ENCODE results near the gene SLU7.

DNA sequence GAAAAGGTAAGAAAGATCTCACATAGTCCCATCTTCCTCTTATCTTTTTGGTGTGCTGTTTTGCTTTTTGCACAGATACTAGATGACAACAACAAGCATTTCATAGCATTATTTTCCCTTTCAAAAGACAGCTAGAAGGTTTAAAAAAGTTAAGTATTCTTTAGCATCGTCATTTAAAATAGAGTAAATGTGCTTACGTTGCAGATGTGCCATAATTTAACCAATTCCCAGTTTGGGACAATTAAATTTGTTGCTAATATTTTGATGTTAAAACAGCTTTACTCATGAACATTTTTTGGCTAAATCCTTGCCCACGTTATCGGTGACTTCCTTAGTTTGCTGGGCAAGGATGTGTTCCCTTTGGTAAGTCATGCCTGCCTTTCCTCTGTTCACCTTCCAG, 44.3 kb upstream of the SLU7 start:
- TF ChIP-seq, protein P1, sequence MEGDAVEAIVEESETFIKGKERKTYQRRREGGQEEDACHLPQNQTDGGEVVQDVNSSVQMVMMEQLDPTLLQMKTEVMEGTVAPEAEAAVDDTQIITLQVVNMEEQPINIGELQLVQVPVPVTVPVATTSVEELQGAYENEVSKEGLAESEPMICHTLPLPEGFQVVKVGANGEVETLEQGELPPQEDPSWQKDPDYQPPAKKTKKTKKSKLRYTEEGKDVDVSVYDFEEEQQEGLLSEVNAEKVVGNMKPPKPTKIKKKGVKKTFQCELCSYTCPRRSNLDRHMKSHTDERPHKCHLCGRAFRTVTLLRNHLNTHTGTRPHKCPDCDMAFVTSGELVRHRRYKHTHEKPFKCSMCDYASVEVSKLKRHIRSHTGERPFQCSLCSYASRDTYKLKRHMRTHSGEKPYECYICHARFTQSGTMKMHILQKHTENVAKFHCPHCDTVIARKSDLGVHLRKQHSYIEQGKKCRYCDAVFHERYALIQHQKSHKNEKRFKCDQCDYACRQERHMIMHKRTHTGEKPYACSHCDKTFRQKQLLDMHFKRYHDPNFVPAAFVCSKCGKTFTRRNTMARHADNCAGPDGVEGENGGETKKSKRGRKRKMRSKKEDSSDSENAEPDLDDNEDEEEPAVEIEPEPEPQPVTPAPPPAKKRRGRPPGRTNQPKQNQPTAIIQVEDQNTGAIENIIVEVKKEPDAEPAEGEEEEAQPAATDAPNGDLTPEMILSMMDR (IDR thresholded peaks at IDR 0.05): no peak
- no peak for TF ChIP-seq POLR2A (IDR thresholded peaks at IDR 0.05; ENCODE audit: low read depth)
- TF ChIP-seq EP300 (IDR thresholded peaks at IDR 0.05): no peak
